HUES6 (cell line): ENCODE results near the gene ANKRD12.

ENCODE experiments used
- H3K27ac ChIP-seq: 2 replicates; pipeline ENCODE4 v1.7.0; 2013; ENCODE audit warnings: low read depth, mild to moderate bottlenecking, low read length, inconsistent platforms
- H3K27me3 ChIP-seq: 2 replicates; pipeline ENCODE4 v1.6.1; 2013; ENCODE audit warnings: low read length; ENCODE audit not compliant: control insufficient read depth, insufficient read depth
- H3K36me3 ChIP-seq: 2 replicates; pipeline ENCODE4 v1.6.1; 2013; ENCODE audit warnings: low read length; ENCODE audit not compliant: control insufficient read depth, insufficient read depth
- H3K4me1 ChIP-seq: 2 replicates; pipeline ENCODE4 v1.6.1; 2013; ENCODE audit warnings: low read length; ENCODE audit not compliant: control insufficient read depth, insufficient read depth
- H3K4me3 ChIP-seq: 2 replicates; pipeline ENCODE4 v1.5.1; 2013; ENCODE audit warnings: low read depth, low read length
- H3K9ac ChIP-seq: one replicate; pipeline ENCODE4 v1.6.1; 2013; ENCODE audit warnings: mild to moderate bottlenecking, low read length
- H3K9me3 ChIP-seq: 2 replicates; pipeline ENCODE4 v1.6.1; 2013; ENCODE audit warnings: low read depth, low read length; ENCODE audit not compliant: control insufficient read depth, insufficient read depth

The ANKRD12 gene

GRCh38 chr18:9210966-9211365 lies 74.4 kb downstream of the ANKRD12 start:
- Histone ChIP-seq H3K4me3 (no peak overlapping the region), H3K9ac (no peak overlapping the region), H3K9me3 (no peaks in the 10 kb centered on the region), H3K27me3 (no peaks in the 10 kb centered on the region), H3K36me3 (peaks cover 20% of the 10 kb centered on the region), H3K4me1 (no peaks in the 10 kb centered on the region), H3K27ac (no peak overlapping the region)

DNA sequence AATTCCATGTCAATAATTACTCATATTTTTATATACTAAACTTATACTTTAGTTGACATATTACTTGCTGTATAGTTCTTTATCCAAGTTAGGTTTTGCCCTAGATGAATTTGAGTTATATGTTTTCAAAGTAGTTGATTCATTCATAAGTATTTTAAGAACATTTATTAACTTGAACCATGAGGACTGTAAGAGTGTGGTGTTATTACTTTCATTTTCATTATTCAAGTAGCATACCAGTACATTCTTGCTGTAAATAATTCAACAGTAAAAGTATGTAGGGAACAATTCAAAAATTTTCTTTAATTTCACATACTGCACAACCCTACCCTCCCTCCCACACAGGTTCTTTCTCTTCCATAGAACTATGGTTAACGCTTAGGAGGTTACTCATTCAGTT lies 75.4 kb downstream of the ANKRD12 start:
- no peaks in the 10 kb centered on the region for H3K9me3 ChIP-seq
- H3K27me3 ChIP-seq: no peaks in the 10 kb centered on the region
- H3K27ac ChIP-seq: no peak overlapping the region
- H3K36me3 ChIP-seq: peaks cover 26% of the 10 kb centered on the region
- H3K4me1 ChIP-seq: no peaks in the 10 kb centered on the region
- H3K4me3 ChIP-seq: no peak overlapping the region
- no peak overlapping the region for H3K9ac ChIP-seq

- Histone ChIP-seq H3K4me3 (no peak overlapping the region), H3K9me3 (no peaks in the 10 kb centered on the region), H3K27ac (no peak overlapping the region), H3K27me3 (no peaks in the 10 kb centered on the region), H3K4me1 (no peaks in the 10 kb centered on the region), H3K36me3 (peaks cover 23% of the 10 kb centered on the region), H3K9ac (no peak overlapping the region)
Measured at GRCh38 chr18:9215221-9215933, 78.8 kb downstream of the ANKRD12 start.

GRCh38 chr18:9216459-9216858 lies 79.9 kb downstream of the ANKRD12 start:
- Histone ChIP-seq H3K36me3 (peaks cover 20% of the 10 kb centered on the region), H3K27me3 (no peaks in the 10 kb centered on the region), H3K9me3 (no peaks in the 10 kb centered on the region), H3K4me1 (no peaks in the 10 kb centered on the region), H3K27ac (no peak overlapping the region), H3K4me3 (no peak overlapping the region), H3K9ac (no peak overlapping the region)

- H3K4me3 ChIP-seq: no peak overlapping the region
- no peaks in the 10 kb centered on the region for H3K9me3 ChIP-seq
- no peaks in the 10 kb centered on the region for H3K27me3 ChIP-seq
- H3K9ac ChIP-seq: no peak overlapping the region
- peaks cover 26% of the 10 kb centered on the region for H3K36me3 ChIP-seq
- H3K27ac ChIP-seq: no peak overlapping the region
- no peaks in the 10 kb centered on the region for H3K4me1 ChIP-seq
Measured at GRCh38 chr18:9217743-9218451, 81.3 kb downstream of the ANKRD12 start.

- H3K36me3 ChIP-seq: peaks cover 24% of the 10 kb centered on the region
Measured at GRCh38 chr18:9221040-9221439, 84.5 kb downstream of the ANKRD12 start.

GRCh38 chr18:9221661-9222060 lies 85.1 kb downstream of the ANKRD12 start:
- Histone ChIP-seq H3K9ac (no peak overlapping the region), H3K36me3 (peaks cover 21% of the 10 kb centered on the region), H3K27ac (no peak overlapping the region)

More at GRCh38 chr18:9221040-9221439, 84.5 kb downstream of the ANKRD12 start:
- Histone ChIP-seq H3K9me3 (no peaks in the 10 kb centered on the region), H3K4me3 (no peak overlapping the region), H3K27me3 (no peaks in the 10 kb centered on the region), H3K4me1 (no peaks in the 10 kb centered on the region), H3K9ac (no peak overlapping the region), H3K27ac (no peak overlapping the region)

DNA sequence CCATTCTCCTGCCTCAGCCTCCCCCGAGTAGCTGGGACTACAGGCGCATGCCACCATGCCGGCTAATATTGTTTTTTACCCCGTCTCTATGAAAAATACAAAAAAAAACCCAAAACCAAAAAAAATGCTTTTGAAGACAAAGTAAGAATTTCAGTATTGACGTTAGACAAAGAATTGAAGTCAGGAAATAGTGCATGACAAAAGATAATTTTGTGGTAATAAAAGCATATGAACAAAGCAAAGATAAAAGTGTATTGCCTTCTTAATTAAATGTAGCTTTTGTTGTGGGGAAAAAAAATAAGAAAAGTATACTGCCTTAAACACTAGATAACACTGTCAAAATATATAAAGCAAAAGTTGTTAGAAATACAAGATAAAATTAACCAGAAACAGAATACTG lies 86.8 kb downstream of the ANKRD12 start:
- Histone ChIP-seq H3K27ac (no peak overlapping the region), H3K4me1 (no peaks in the 10 kb centered on the region), H3K9me3 (no peaks in the 10 kb centered on the region), H3K27me3 (no peaks in the 10 kb centered on the region), H3K4me3 (no peak overlapping the region), H3K9ac (no peak overlapping the region), H3K36me3 (peaks cover 15% of the 10 kb centered on the region)

More at GRCh38 chr18:9221661-9222060, 85.1 kb downstream of the ANKRD12 start:
- no peak overlapping the region for H3K4me3 ChIP-seq
- H3K4me1 ChIP-seq: no peaks in the 10 kb centered on the region
- no peaks in the 10 kb centered on the region for H3K9me3 ChIP-seq
- H3K27me3 ChIP-seq: no peaks in the 10 kb centered on the region

DNA sequence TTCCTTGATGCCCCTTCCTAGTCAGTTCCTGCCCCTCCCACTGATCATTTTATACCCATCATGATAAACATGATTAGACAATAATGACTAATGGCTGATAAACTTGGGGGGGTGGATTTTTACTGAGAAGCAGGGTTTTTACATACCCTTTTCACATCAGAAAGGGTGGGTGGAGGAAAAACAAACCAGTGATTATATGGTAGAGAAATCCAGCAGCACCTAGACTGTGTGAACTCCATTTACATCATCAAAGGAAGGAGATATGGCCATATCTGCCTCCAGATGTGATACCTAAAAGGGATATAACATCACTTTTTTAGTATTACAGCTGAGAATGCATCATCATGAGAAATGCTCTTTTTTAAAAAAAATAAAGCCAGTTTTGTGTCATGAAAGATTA lies 89.9 kb downstream of the ANKRD12 start:
- H3K9ac ChIP-seq: no peak overlapping the region

DNA sequence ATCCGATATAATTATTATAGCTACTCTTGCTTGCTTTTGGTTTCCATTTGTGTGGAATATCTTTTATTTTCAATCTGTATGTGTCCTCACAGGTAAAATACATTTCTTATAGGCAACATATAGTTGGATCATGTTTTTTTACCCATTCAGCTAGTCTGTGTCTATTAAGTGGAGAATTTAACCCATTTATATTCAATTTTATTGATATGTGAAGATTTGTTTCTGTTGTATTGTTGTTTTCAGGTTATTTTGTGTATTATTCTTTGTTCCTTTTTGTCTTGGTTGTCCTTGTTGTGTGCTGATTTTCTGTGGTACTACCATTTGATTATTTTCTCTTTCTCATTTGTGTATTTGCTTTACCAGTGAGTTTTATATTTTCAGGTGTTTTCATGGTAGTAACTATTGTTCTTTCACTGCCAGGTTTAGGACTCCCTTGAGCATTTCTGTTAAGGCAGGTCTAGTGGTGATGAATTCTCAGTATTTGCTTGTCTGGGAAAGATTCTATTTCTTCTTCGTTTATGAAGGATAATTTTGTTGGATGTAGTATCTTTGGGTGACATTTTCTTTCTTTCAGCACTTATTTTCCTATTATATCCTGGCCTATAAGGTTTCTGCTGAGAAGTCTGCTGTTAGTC lies 95.4 kb downstream of the ANKRD12 start:
- Histone ChIP-seq H3K36me3 (0 out of 2 replicates have a peak, but pooled peaks cover 5% of the 10 kb centered on the region), H3K4me1 (no peaks in the 10 kb centered on the region), H3K27ac (no peak overlapping the region), H3K27me3 (no peaks in the 10 kb centered on the region), H3K9me3 (0 out of 2 replicates have a peak, but pooled peaks cover 8% of the 10 kb centered on the region), H3K9ac (no peak overlapping the region), H3K4me3 (no peak overlapping the region)

More for the DNA sequence above, 89.9 kb downstream of the ANKRD12 start:
- H3K27me3 ChIP-seq: no peaks in the 10 kb centered on the region
- H3K4me3 ChIP-seq: no peak overlapping the region
- H3K4me1 ChIP-seq: no peaks in the 10 kb centered on the region
- no peak overlapping the region for H3K27ac ChIP-seq
- H3K9me3 ChIP-seq: no peaks in the 10 kb centered on the region
- H3K36me3 ChIP-seq: peaks cover 15% of the 10 kb centered on the region

DNA sequence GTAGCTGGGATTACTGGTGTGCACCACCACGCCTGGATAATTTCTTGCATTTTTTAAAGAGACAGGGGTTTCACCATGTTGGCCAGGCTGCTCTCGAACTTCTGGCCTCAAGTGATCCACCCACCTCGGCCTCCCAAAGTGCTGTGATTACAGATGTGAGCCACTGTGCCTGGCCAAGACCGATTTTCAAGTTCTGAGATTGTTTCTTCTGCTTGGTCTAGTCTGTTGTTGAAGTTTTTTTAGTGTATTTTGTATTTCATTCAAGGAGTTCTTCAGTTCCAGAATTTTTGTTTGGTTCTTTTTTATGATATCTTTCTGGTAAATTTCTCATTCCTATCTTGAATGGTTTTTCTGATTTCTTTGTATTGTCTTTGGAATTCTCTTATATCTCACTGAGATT lies 96.4 kb downstream of the ANKRD12 start:
- Histone ChIP-seq H3K4me1 (no peaks in the 10 kb centered on the region), H3K9me3 (0 out of 2 replicates have a peak, but pooled peaks cover 8% of the 10 kb centered on the region), H3K36me3 (0 out of 2 replicates have a peak, but pooled peaks cover 5% of the 10 kb centered on the region), H3K27me3 (no peaks in the 10 kb centered on the region), H3K4me3 (no peak overlapping the region), H3K9ac (no peak overlapping the region), H3K27ac (no peak overlapping the region)
